ENCODE data around the gene C5orf52. TPM values are rescaled to one million over a fixed set of nuclear protein-coding genes. Genes with fewer than 3 reads are reported as not detected.
"Not testable (repeated sequence)": the region's sequence is repeated elsewhere in the genome, so short reads cannot be mapped to it uniquely, and the experiment has no call there.

The C5orf52 gene
- total and polyA plus RNA-seq, 8 donors, result not detected

DNA sequence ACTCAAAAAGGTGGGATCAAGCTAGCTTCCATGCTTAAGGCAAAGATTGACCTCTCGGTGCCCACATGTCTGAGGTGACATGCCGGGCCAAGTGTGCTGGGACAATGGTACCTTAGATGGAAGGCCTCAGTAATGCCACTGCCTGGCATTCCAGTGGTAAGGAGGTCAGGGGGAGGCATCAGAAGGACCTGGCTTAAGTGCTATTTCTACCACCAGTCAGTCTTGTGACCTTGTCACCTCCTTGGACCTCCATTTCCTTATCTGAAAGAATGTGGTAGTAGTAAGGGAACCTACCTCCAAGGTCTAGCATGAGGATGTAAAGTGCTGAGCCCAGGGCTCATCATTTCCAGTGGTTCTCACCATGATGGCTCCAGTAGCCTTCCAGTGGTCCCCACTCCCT lies 8.9 kb downstream of the C5orf52 start:
- no peaks in the 10 kb centered on the region for H3K9me3 ChIP-seq
- no peak for TF ChIP-seq POLR2AphosphoS5 (IDR thresholded peaks at IDR 0.05)
- no peak for TF ChIP-seq POLR2A (IDR thresholded peaks at IDR 0.05)
- H3K4me1 ChIP-seq, result no peaks in the 10 kb centered on the region
- intact Hi-C loops (cut with DNase I; ENCODE audit: low total_unique reads), result no loop called here
- DNase-seq, result no peak
- H3K36me3 ChIP-seq, result no peaks in the 10 kb centered on the region
- 80 to 100% (median 96%) methylated on average over 1 to 2 of the region's 2 CpGs for WGBS, 5 donors
- no peak overlapping the region for H3K27ac ChIP-seq
- H3K27me3 ChIP-seq, result no peaks in the 10 kb centered on the region
- no peak overlapping the region for H3K4me3 ChIP-seq

DNA sequence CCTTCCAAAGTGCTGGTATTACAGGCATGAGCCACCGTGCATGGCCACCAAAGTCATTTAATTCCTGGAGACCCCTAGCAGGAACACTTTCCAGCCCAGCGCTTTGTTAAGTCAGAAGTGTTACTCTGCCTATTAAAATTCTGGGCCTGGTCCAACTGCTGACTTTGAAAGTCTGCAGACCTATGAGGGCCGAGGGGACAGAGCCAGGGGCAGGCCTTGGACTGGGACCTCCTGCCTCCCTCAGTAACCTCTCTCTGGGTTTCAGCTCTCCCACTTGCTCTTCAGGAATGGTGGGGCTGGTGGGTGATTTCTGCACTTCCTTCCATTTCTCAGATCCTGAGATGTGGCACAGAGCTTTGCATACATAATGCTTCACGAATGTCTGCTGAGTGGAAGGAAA lies 9.7 kb downstream of the C5orf52 start:
- intact Hi-C loops (cut with DNase I; ENCODE audit: low total_unique reads), result no loop called here
- no peaks in the 10 kb centered on the region for H3K4me1 ChIP-seq
- no peaks in the 10 kb centered on the region for H3K9me3 ChIP-seq
- no peak overlapping the region for H3K4me3 ChIP-seq
- H3K36me3 ChIP-seq, result no peaks in the 10 kb centered on the region
- DNase-seq, result no peak
- H3K27me3 ChIP-seq, result no peaks in the 10 kb centered on the region
- TF ChIP-seq, protein P1, sequence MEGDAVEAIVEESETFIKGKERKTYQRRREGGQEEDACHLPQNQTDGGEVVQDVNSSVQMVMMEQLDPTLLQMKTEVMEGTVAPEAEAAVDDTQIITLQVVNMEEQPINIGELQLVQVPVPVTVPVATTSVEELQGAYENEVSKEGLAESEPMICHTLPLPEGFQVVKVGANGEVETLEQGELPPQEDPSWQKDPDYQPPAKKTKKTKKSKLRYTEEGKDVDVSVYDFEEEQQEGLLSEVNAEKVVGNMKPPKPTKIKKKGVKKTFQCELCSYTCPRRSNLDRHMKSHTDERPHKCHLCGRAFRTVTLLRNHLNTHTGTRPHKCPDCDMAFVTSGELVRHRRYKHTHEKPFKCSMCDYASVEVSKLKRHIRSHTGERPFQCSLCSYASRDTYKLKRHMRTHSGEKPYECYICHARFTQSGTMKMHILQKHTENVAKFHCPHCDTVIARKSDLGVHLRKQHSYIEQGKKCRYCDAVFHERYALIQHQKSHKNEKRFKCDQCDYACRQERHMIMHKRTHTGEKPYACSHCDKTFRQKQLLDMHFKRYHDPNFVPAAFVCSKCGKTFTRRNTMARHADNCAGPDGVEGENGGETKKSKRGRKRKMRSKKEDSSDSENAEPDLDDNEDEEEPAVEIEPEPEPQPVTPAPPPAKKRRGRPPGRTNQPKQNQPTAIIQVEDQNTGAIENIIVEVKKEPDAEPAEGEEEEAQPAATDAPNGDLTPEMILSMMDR (IDR thresholded peaks at IDR 0.05), result no peak
- TF ChIP-seq POLR2A (IDR thresholded peaks at IDR 0.05) (no peak), EP300 (IDR thresholded peaks at IDR 0.05) (no peak), POLR2AphosphoS5 (IDR thresholded peaks at IDR 0.05) (no peak)
- no peak overlapping the region for H3K27ac ChIP-seq
- WGBS, 5 donors, result 72 to 85% (median 81%) methylated on average over 4 of the region's 4 CpGs

GRCh38 chr5:157682257-157682656 lies 10.9 kb downstream of the C5orf52 start:
- WGBS, 5 donors, result 47 to 69% (median 57%) methylated on average over 3 of the region's 3 CpGs
- Histone ChIP-seq H3K36me3 (no peaks in the 10 kb centered on the region), H3K27ac (no peak overlapping the region), H3K4me3 (no peak overlapping the region), H3K4me1 (no peaks in the 10 kb centered on the region), H3K27me3 (no peaks in the 10 kb centered on the region), H3K9me3 (no peaks in the 10 kb centered on the region)
- intact Hi-C loops (cut with DNase I; ENCODE audit: low total_unique reads), result no loop called here
- DNase-seq, result no peak
- TF ChIP-seq POLR2AphosphoS5 (IDR thresholded peaks at IDR 0.05) (no peak), EP300 (IDR thresholded peaks at IDR 0.05) (no peak), POLR2A (IDR thresholded peaks at IDR 0.05) (no peak)
- TF ChIP-seq, protein P1 (IDR thresholded peaks at IDR 0.05), result no peak

- H3K9me3 ChIP-seq; H3K4me1 ChIP-seq; DNase-seq; H3K4me3 ChIP-seq; H3K27ac ChIP-seq; H3K36me3 ChIP-seq; intact Hi-C loops (cut with DNase I; ENCODE audit: low total_unique reads): not testable (repeated sequence)
- 79 to 84% (median 83%) methylated on average over 14 of the region's 14 CpGs for WGBS, 5 donors
- H3K27me3 ChIP-seq, result peaks cover 0 to 11% (median 0%) of the 10 kb centered on the region in 3 donors
Measured at GRCh38 chr5:157686276-157687197, 15.2 kb downstream of the C5orf52 start.

DNA sequence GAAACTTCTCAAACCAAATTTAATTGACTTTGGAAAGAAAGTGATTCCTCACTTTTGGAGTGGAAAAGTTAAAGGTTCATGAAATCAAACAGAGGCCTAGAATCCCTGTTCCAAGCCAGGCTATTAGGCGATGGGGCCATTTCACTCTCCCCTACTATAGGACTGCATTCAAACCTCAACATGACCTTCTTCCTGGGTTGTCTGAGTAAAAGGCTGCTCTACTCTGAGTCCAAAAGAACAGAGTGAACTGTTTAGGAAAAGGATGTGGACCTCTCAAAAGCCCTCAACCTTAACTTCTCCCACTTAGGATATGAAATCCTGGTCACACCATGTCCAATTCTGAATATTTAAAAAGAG lies 15.8 kb downstream of the C5orf52 start:
- H3K36me3 ChIP-seq, result no peaks in the 10 kb centered on the region
- no peak overlapping the region for H3K27ac ChIP-seq
- H3K4me3 ChIP-seq, result no peak overlapping the region
- no peak for DNase-seq
- TF ChIP-seq, protein P1 (IDR thresholded peaks at IDR 0.05), result no peak
- TF ChIP-seq POLR2A (IDR thresholded peaks at IDR 0.05) (no peak), EP300 (IDR thresholded peaks at IDR 0.05) (no peak), POLR2AphosphoS5 (IDR thresholded peaks at IDR 0.05) (no peak)
- H3K4me1 ChIP-seq, result no peaks in the 10 kb centered on the region
- peaks cover 0 to 11% (median 0%) of the 10 kb centered on the region in 3 donors for H3K27me3 ChIP-seq
- intact Hi-C loops (cut with DNase I; ENCODE audit: low total_unique reads), result no loop called here
- H3K9me3 ChIP-seq, result no peaks in the 10 kb centered on the region
- WGBS, 5 donors, result 88 to 96% (median 95%) methylated on average over 1 of the region's 1 CpG

All from stomach (tissue), 9 donors.